Choroid plexus epithelial cell (primary cell): ENCODE results near the gene SEPTIN7.

Experiments used
- DNase-seq: peaks from one replicate; pipeline ENCODE4 v3.0.0-alpha.2; 2010; ENCODE audit warnings: low read depth
- H3K4me3 ChIP-seq: 2 replicates; pipeline ENCODE4 v1.5.1; 2011; ENCODE audit warnings: low read depth, mild to moderate bottlenecking, control low read depth, low read length, moderate library complexity
- CTCF ChIP-seq: conservative IDR thresholded peaks from 2 replicates; pipeline ENCODE4 v1.5.1; 2011; ENCODE audit warnings: low read depth, mild to moderate bottlenecking, control low read depth, inconsistent platforms, low read length, moderate library complexity

Gene SEPTIN7

GRCh38 chr7:35801392-35802101 lies 690 bp downstream of the SEPTIN7 start:
- TF ChIP-seq CTCF = peak; percentile 74
- DNase-seq = peak; percentile 71
- H3K4me3 ChIP-seq = peak overlapping the region; percentile 94

GRCh38 chr7:35802102-35802466 lies 1.2 kb downstream of the SEPTIN7 start:
- no peak for DNase-seq

GRCh38 chr7:35802649-35803048 lies 1.8 kb downstream of the SEPTIN7 start:
- no peak for DNase-seq
- no peak for TF ChIP-seq CTCF

More at GRCh38 chr7:35802102-35802466, 1.2 kb downstream of the SEPTIN7 start:
- no peak for TF ChIP-seq CTCF
- peak overlapping the region; percentile 94 for H3K4me3 ChIP-seq

GRCh38 chr7:35804231-35804970 lies 3.5 kb downstream of the SEPTIN7 start:
- TF ChIP-seq CTCF = no peak
- no peak for DNase-seq
- H3K4me3 ChIP-seq = no peak overlapping the region

More at GRCh38 chr7:35802649-35803048, 1.8 kb downstream of the SEPTIN7 start:
- H3K4me3 ChIP-seq = peak overlapping the region; percentile 94

- H3K4me3 ChIP-seq = no peak overlapping the region
- TF ChIP-seq CTCF = no peak
- DNase-seq = peak; percentile 51
Observed at GRCh38 chr7:35805876-35806275, 5.0 kb downstream of the SEPTIN7 start.

- H3K4me3 ChIP-seq = no peak overlapping the region
- DNase-seq = no peak
- no peak for TF ChIP-seq CTCF
Observed at GRCh38 chr7:35816514-35816913, 15.7 kb downstream of the SEPTIN7 start.
